ENCODE measurements around the gene NTN1. TPM values are rescaled to one million over a fixed set of nuclear protein-coding genes. Genes with fewer than 3 reads are reported as not detected.
A peak's percentile ranks its signal among the peaks of the same experiment; 100 is the strongest.

NTN1 gene
- total RNA-seq, 1 experiment from 2014 or later, result 1.2 TPM

DNA sequence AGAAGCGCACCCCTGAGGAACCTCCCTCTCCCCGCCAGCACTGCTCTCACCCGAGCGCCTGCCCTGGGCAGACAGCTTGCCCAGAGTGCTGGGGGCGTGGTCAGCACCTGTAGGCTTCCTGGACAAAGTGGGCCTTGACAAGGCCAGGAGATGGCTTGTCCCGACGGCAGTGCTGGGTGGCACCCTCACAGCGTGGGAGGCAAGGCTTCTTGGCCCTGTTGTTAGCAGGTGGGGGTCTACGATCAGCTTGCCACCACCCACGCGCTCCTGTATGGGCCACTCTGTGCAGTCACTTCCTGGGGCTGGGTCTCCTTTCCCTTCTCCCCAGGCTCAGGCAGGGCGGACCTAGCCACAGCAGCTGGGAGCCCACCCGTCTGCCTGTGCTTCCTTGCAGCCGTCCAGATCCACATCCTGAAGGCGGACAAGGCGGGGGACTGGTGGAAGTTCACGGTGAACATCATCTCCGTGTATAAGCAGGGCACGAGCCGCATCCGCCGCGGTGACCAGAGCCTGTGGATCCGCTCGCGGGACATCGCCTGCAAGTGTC lies 218.0 kb downstream of the NTN1 start:
- Histone ChIP-seq H3K23me2 (ENCODE audit: insufficient read length, low read depth, low read length, poor library complexity, severe bottlenecking) (peaks cover 8% of the 10 kb centered on the region), H4K5ac (ENCODE audit: insufficient read length, low read depth, low read length) (no peak overlapping the region), H2AK5ac (ENCODE audit: insufficient read length, low read length) (no peak overlapping the region), H3K9ac (ENCODE audit: extremely low read depth, insufficient read length, low read length) (peak overlapping the region; percentile 30), H2BK15ac (ENCODE audit: low read depth, low read length) (no peak overlapping the region), H4K20me1 (ENCODE audit: control insufficient read depth, insufficient read depth, insufficient read length) (no peaks in the 10 kb centered on the region), H3K4ac (ENCODE audit: low read depth, low read length) (no peak overlapping the region), H2BK12ac (ENCODE audit: insufficient read length, low read depth, low read length) (no peak overlapping the region), H2BK120ac (ENCODE audit: low read depth, low read length, poor library complexity, severe bottlenecking) (no peak overlapping the region), H2BK20ac (ENCODE audit: low read depth, low read length, poor library complexity, severe bottlenecking) (no peak overlapping the region), H3T11ph (ENCODE audit: low read length) (no peak overlapping the region), H3K79me1 (ENCODE audit: insufficient read depth, low read depth, low read length, poor library complexity, severe bottlenecking) (no peaks in the 10 kb centered on the region), H3K27ac (ENCODE audit: insufficient read length, low read depth, low read length) (no peak overlapping the region), H4K91ac (ENCODE audit: insufficient read length, low read depth, low read length) (no peak overlapping the region), H3K4me1 (ENCODE audit: insufficient read depth, low read length) (peaks cover 2% of the 10 kb centered on the region; the same call in 1 of the 2 replicates), H2AFZ (ENCODE audit: low read length) (no peak overlapping the region), H3K27me3 (ENCODE audit: insufficient read depth, low read length) (no peaks in the 10 kb centered on the region), H3K4me2 (ENCODE audit: insufficient read depth, insufficient read length, low read length) (peak overlapping the region; percentile 58), H3K56ac (ENCODE audit: insufficient read length, low read depth, low read length) (no peak overlapping the region), H3K9me3 (ENCODE audit: control insufficient read depth, low read depth, low read length) (no peaks in the 10 kb centered on the region), H2BK5ac (ENCODE audit: insufficient read length, low read length) (no peak overlapping the region), H3K23ac (ENCODE audit: insufficient read length, low read depth, low read length) (no peak overlapping the region), H4K8ac (replicated peaks; ENCODE audit: insufficient read length, low read depth, low read length) (no peak overlapping the region), H3K18ac (ENCODE audit: insufficient read length, low read depth, low read length) (no peak overlapping the region), H3K79me2 (ENCODE audit: insufficient read depth, low read length) (no peaks in the 10 kb centered on the region), H3K14ac (ENCODE audit: insufficient read depth, low read length) (peak overlapping the region; percentile 64)
- Mint-ChIP-seq H3K9me3 (no peaks in the 10 kb centered on the region), H3K4me1 (peaks cover 26 to 51% of the 10 kb centered on the region in 2 experiments), H3K36me3 (ENCODE audit: insufficient read depth in 1 of 3, low read depth in 3 of 3) (peaks cover 0 to 2% (median 0%) of the 10 kb centered on the region in 3 experiments; a peak in 1 of 7 replicates), H3K4me3 (peak overlapping the region; percentile 63 to 77), H3K27me3 (ENCODE audit: low read depth) (peaks cover 17% of the 10 kb centered on the region), H3K27ac (no peak overlapping the region)
- peak; percentile 74 for DNase-seq
- WGBS (ENCODE audit: extremely low coverage, insufficient read length, low lambda C conversion rate), result no CpG with 5 or more reads among the region's 27 CpGs
- no peak for TF ChIP-seq CTCF (conservative IDR thresholded peaks at IDR 0.05)
